HG03196 (cell line): Measurements from ENCODE around the gene USP17L22.
"Not testable (repeated sequence)": the region's sequence is repeated elsewhere in the genome, so short reads cannot be mapped to it uniquely, and the experiment has no call there.

Source experiments
- ATAC-seq: cut with Tn5 transposase; IDR thresholded peaks from one replicate; pipeline ENCODE4 v1.9.1; 2021; ENCODE audit not compliant: unreplicated experiment

USP17L22 gene, protein sequence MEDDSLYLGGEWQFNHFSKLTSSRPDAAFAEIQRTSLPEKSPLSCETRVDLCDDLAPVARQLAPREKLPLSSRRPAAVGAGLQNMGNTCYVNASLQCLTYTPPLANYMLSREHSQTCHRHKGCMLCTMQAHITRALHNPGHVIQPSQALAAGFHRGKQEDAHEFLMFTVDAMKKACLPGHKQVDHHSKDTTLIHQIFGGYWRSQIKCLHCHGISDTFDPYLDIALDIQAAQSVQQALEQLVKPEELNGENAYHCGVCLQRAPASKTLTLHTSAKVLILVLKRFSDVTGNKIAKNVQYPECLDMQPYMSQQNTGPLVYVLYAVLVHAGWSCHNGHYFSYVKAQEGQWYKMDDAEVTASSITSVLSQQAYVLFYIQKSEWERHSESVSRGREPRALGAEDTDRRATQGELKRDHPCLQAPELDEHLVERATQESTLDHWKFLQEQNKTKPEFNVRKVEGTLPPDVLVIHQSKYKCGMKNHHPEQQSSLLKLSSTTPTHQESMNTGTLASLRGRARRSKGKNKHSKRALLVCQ

GRCh38 chr4:9267319-9267718 lies at the start of gene USP17L22:
TSS of gene USP17L22 (plus strand) at chr4:9267619. CDS start at chr4:9267619, 0 bp downstream.
- ATAC-seq = not testable (repeated sequence)

- not testable (repeated sequence) for ATAC-seq
Observed at GRCh38 chr4:9219852-9220251, 47.6 kb upstream of the USP17L22 start, which contains the start of gene USP17L12. TSS of gene USP17L12 (plus strand) at chr4:9220152. CDS start at chr4:9220152, 0 bp downstream.

GRCh38 chr4:9224596-9224995 lies 42.8 kb upstream of the USP17L22 start, which contains the start of gene USP17L13:
TSS of gene USP17L13 (plus strand) at chr4:9224896. CDS start at chr4:9224896, 0 bp downstream.
- not testable (repeated sequence) for ATAC-seq

- ATAC-seq = not testable (repeated sequence)
Observed at GRCh38 chr4:9230249-9230648, 37.2 kb upstream of the USP17L22 start.

DNA sequence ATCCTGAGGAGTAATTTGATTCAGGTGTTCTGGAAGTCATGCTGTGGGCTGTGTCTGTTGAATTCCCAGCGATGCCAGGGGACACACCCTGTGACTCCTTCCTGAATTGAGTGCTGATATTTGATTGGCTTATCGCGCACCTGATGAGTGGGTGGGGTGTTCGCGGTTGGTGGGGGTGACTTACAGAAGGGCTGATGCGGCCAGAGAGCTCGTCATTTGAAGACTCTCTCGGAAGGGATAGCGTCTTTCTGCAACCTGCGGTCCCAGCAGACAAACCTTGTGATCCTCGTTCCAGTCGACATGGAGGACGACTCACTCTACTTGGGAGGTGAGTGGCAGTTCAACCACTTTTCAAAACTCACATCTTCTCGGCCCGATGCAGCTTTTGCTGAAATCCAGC lies 33.3 kb upstream of the USP17L22 start, which contains the start of gene USP17L15:
USP17L15 (plus strand) TSS at position 301 of the 400 bp plus-strand sequence; CDS start at position 301, 0 bp downstream.
- not testable (repeated sequence) for ATAC-seq

DNA sequence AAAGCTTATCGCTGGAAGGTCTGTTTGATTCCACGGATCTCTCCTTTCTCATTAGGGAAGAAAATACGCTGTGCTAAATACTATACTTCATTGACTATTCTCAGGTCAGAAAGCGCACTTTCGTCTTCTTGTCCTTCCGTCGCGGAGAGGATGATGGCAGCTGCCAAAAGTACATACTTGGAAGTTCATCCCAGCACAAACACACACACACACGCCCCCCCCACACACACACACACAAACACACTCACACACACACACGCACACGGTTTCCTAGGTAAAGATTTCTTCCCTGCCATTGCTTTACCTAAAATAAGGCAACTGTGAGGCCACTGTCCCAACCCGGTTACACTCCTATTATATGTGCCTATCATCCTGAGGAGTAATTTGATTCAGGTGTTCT lies 29.0 kb upstream of the USP17L22 start:
- not testable (repeated sequence) for ATAC-seq

DNA sequence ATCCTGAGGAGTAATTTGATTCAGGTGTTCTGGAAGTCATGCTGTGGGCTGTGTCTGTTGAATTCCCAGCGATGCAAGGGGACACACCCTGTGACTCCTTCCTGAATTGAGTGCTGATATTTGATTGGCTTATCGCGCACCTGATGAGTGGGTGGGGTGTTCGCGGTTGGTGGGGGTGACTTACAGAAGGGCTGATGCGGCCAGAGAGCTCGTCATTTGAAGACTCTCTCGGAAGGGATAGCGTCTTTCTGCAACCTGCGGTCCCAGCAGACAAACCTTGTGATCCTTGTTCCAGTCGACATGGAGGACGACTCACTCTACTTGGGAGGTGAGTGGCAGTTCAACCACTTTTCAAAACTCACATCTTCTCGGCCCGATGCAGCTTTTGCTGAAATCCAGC lies 23.8 kb upstream of the USP17L22 start, which contains the start of gene USP17L17:
USP17L17 (plus strand) TSS at position 301 of the 400 bp plus-strand sequence; CDS start at position 301, 0 bp downstream.
- ATAC-seq = not testable (repeated sequence)

GRCh38 chr4:9247953-9248680 lies 19.3 kb upstream of the USP17L22 start, which contains the start of gene USP17L18:
TSS of gene USP17L18 (plus strand) at chr4:9248630. CDS start at chr4:9248630, 0 bp downstream.
- ATAC-seq = not testable (repeated sequence)

DNA sequence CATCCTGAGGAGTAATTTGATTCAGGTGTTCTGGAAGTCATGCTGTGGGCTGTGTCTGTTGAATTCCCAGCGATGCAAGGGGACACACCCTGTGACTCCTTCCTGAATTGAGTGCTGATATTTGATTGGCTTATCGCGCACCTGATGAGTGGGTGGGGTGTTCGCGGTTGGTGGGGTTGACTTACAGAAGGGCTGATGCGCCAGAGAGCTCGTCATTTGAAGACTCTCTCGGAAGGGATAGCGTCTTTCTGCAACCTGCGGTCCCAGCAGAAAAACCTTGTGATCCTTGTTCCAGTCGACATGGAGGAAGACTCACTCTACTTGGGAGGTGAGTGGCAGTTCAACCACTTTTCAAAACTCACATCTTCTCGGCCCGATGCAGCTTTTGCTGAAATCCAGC lies 14.3 kb upstream of the USP17L22 start, which contains the start of gene USP17L19:
USP17L19 (plus strand) TSS at position 301 of the 400 bp plus-strand sequence; CDS start at position 301, 0 bp downstream.
- not testable (repeated sequence) for ATAC-seq

- not testable (repeated sequence) for ATAC-seq
Observed at GRCh38 chr4:9257824-9258223, 9.6 kb upstream of the USP17L22 start, which contains the start of gene USP17L20. TSS of gene USP17L20 (plus strand) at chr4:9258124. CDS start at chr4:9258124, 0 bp downstream.

DNA sequence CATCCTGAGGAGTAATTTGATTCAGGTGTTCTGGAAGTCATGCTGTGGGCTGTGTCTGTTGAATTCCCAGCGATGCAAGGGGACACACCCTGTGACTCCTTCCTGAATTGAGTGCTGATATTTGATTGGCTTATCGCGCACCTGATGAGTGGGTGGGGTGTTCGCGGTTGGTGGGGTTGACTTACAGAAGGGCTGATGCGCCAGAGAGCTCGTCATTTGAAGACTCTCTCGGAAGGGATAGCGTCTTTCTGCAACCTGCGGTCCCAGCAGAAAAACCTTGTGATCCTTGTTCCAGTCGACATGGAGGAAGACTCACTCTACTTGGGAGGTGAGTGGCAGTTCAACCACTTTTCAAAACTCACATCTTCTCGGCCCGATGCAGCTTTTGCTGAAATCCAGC lies 4.8 kb upstream of the USP17L22 start, which contains the start of gene USP17L21:
USP17L21 (plus strand) TSS at position 301 of the 400 bp plus-strand sequence; CDS start at position 301, 0 bp downstream.
- not testable (repeated sequence) for ATAC-seq

DNA sequence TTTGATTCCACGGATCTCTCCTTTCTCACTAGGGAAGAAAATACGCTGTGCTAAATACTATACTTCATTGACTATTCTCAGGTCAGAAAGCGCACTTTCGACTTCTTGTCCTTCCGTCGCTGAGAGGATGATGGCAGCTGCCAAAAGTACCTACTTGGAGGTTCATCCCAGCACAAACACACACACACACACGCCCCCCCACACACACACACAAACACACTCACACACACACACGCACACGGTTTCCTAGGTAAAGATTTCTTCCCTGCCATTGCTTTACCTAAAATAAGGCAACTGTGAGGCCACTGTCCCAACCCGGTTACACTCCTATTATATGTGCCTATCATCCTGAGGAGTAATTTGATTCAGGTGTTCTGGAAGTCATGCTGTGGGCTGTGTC lies 4.3 kb downstream of the USP17L22 start:
- ATAC-seq = not testable (repeated sequence)
